ENCODE results near the gene PEX7. TPM values are rescaled to one million over a fixed set of nuclear protein-coding genes. Genes with fewer than 3 reads are reported as not detected.
"Not testable (repeated sequence)": the region's sequence is repeated elsewhere in the genome, so short reads cannot be mapped to it uniquely, and the experiment has no call there.

Gene PEX7
- polyA plus RNA-seq, 1 experiment, result 8.9 TPM

DNA sequence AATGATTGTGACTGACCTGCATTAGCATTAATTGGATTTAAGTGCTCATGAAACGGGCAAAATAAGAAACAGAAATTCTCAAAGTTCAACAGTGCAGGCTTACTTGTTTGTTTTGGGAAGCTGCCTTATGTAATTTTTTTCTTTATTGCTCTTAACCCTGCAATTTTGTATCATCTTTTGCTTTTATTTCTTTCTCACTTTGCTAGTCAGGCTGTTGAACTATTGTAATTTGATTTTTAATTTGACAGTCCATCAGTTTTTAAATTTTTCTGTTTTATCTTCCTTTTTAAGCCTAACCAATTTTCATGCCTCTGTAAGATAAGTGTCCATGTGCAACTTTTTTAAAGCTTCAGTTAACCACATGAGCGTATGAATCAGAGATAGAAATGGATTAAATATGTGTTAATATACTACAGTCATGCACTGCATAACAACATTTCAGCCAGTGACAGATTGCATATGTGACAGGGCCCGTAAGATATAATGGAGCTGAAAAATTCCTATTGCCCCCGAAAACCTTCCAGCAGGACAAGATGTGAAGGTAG, 44.6 kb downstream of the PEX7 start:
- no peaks in the 10 kb centered on the region for H3K27me3 ChIP-seq (ENCODE audit: control insufficient read depth, insufficient read depth, low read length)
- no peak for DNase-seq (ENCODE audit: low read depth, low spot score)
- no peak overlapping the region for H3K4me3 ChIP-seq (ENCODE audit: low read depth, low read length)
- TF ChIP-seq, protein P1, sequence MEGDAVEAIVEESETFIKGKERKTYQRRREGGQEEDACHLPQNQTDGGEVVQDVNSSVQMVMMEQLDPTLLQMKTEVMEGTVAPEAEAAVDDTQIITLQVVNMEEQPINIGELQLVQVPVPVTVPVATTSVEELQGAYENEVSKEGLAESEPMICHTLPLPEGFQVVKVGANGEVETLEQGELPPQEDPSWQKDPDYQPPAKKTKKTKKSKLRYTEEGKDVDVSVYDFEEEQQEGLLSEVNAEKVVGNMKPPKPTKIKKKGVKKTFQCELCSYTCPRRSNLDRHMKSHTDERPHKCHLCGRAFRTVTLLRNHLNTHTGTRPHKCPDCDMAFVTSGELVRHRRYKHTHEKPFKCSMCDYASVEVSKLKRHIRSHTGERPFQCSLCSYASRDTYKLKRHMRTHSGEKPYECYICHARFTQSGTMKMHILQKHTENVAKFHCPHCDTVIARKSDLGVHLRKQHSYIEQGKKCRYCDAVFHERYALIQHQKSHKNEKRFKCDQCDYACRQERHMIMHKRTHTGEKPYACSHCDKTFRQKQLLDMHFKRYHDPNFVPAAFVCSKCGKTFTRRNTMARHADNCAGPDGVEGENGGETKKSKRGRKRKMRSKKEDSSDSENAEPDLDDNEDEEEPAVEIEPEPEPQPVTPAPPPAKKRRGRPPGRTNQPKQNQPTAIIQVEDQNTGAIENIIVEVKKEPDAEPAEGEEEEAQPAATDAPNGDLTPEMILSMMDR (IDR thresholded peaks at IDR 0.05; ENCODE audit: low read depth, low read length), result no peak
- H3K9me3 ChIP-seq (ENCODE audit: control insufficient read depth, insufficient read depth, low read length), result no peaks in the 10 kb centered on the region
- H3K27ac ChIP-seq (ENCODE audit: low read depth, low read length), result no peak overlapping the region
- POLR2A ChIA-PET, result no interaction called here
- CTCF ChIA-PET, result interaction anchor here (0.6 to 1.4 kb wide), 6 partner anchors 9 to 147 kb away, joined by 3 to 7 read pairs (median 3); no protein-coding TSS in a partner anchor

DNA sequence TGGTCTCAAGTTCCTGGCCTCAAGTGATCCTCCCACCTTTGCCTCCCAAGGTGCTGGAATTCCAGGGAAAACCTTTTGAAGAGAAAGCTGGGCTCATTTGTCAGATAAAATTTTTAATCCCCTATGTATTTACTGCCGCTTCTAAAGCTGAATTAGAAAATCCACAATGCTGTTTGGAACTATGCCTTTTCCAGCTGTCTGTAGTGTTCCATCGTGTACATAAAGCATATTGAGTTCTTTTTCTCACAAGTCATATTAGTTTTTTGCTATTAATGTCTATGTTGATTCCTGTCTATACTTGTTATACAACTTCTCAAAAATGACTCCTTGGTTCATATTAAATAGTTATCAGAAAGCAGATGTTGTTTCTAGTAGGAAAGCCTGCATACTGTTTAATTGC, 47.1 kb downstream of the PEX7 start:
- Histone ChIP-seq H3K9me3 (ENCODE audit: control insufficient read depth, insufficient read depth, low read length) (peaks cover 4% of the 10 kb centered on the region; the same call in 1 of the 2 replicates), H3K27ac (ENCODE audit: low read depth, low read length) (no peak overlapping the region), H3K4me3 (ENCODE audit: low read depth, low read length) (no peak overlapping the region), H3K27me3 (ENCODE audit: control insufficient read depth, insufficient read depth, low read length) (no peaks in the 10 kb centered on the region)
- TF ChIP-seq, protein P1 (IDR thresholded peaks at IDR 0.05; ENCODE audit: low read depth, low read length), result no peak
- CTCF ChIA-PET, result no interaction called here
- POLR2A ChIA-PET, result no interaction called here
- no peak for DNase-seq (ENCODE audit: low read depth, low spot score)

DNA sequence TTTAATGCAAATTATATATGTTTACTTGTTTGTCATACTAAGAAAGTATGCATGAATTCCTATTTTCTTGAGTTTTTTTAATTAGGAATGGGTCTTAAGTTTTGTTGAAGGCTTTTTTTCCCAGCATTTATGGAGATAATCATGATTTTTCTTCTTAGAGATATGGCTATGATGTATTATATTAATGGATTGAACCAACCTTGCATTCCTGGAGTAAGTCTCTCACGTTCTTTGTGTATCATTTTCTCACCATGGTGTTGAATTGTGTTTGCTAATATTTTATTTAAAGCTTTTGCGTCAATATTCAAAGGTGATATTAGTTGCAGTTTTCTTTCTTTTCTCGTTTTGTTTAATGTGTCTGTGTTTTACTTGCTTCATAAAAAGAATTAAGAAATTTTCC, 51.4 kb downstream of the PEX7 start:
- TF ChIP-seq, protein P1 (IDR thresholded peaks at IDR 0.05; ENCODE audit: low read depth, low read length), result no peak
- POLR2A ChIA-PET, result no interaction called here
- Histone ChIP-seq H3K27ac (ENCODE audit: low read depth, low read length) (no peak overlapping the region), H3K27me3 (ENCODE audit: control insufficient read depth, insufficient read depth, low read length) (no peaks in the 10 kb centered on the region), H3K9me3 (ENCODE audit: control insufficient read depth, insufficient read depth, low read length) (peaks cover 4% of the 10 kb centered on the region; the same call in 1 of the 2 replicates), H3K4me3 (ENCODE audit: low read depth, low read length) (no peak overlapping the region)
- no peak for DNase-seq (ENCODE audit: low read depth, low spot score)
- CTCF ChIA-PET, result interaction anchor here (3.0 kb wide), 1 partner anchor 28 kb away, joined by 7 read pairs; no protein-coding TSS in a partner anchor

DNA sequence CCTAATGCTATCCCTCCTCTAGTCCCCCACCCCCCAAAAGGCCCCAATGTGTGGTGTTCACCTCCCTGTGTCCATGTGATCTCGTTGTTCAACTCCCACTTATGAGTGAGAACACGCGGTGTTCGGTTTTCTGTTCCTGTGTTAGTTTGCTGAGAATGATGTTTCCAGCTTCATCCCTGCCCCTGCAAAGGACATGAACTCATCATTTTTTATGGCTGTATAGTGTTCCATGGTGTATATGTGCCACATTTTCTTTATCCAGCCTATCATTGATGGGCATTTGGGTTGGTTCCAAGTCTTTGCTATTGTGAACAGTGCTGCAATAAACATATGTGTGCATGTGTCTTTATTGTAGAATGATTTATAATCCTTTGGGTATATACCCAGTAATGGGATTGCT, 54.1 kb downstream of the PEX7 start:
- H3K9me3 ChIP-seq (ENCODE audit: control insufficient read depth, insufficient read depth, low read length); DNase-seq (ENCODE audit: low read depth, low spot score); H3K27ac ChIP-seq (ENCODE audit: low read depth, low read length); H3K4me3 ChIP-seq (ENCODE audit: low read depth, low read length); H3K27me3 ChIP-seq (ENCODE audit: control insufficient read depth, insufficient read depth, low read length); POLR2A ChIA-PET: not testable (repeated sequence)
- CTCF ChIA-PET, result interaction anchor here (1.2 kb wide), 1 partner anchor 31 kb away, joined by 3 read pairs; no protein-coding TSS in a partner anchor

DNA sequence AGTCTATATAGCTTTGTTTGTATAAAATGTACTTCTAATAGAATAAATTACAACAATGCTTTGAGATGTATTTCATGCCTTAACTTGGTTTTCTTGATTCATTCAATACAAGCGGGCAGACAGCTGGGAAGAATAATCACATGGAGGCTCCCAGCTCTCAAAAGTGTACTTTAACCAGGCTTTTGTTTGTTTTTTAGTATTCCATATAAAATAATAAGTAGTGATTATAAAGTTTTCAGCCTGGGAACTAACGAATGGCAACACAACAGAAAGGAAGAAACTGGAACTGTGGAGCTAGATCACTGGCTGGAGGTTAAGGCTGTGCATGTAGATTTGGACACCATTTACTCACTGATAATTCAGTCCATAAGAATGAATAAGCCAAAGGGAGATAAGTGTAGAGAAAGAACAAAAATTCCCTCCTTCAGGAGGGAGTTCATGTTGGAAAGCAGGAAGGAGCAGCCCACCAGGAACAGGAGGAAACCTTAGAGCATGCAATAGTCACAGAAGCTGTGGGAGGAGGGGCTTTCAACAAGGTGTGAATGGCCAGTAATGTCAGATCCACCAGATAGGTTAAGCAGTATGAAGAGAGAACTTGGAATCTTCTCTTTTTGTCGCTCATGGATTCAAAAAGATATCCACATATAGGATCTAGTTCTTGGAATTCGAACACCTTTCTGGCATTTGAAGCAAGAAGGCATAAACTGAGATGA, 58.5 kb downstream of the PEX7 start:
- ChIA-PET CTCF (interaction anchor here (0.8 kb wide), 1 partner anchor 14 kb away, joined by 3 read pairs; no protein-coding TSS in a partner anchor), POLR2A (no interaction called here)
- H3K27ac ChIP-seq (ENCODE audit: low read depth, low read length), result no peak overlapping the region

More for the DNA sequence above, 58.5 kb downstream of the PEX7 start:
- Histone ChIP-seq H3K9me3 (ENCODE audit: control insufficient read depth, insufficient read depth, low read length) (no peaks in the 10 kb centered on the region), H3K27me3 (ENCODE audit: control insufficient read depth, insufficient read depth, low read length) (no peaks in the 10 kb centered on the region), H3K4me3 (ENCODE audit: low read depth, low read length) (no peak overlapping the region)
- TF ChIP-seq, protein P1 (IDR thresholded peaks at IDR 0.05; ENCODE audit: low read depth, low read length), result no peak
- DNase-seq (ENCODE audit: low read depth, low spot score), result no peak
